WTC11 (cell line): ENCODE data around the gene FYN.

Experiments
- CREM ChIP-seq: sonication (generic); formaldehyde crosslinking; IDR thresholded peaks from 2 replicates; pipeline ENCODE4 v1.8.1; 2022; ENCODE audit warnings: mild to moderate bottlenecking, missing genetic modification reagents, moderate library complexity
- RORB ChIP-seq: fragments of 250-450 bp; sonication (Bioruptor Pico); IDR thresholded peaks from 2 replicates; pipeline ENCODE4 v1.9.0; 2021; ENCODE audit warnings: mild to moderate bottlenecking
- SOX15 ChIP-seq: fragments of 250-450 bp; sonication (Bioruptor Pico); IDR thresholded peaks from 2 replicates; pipeline ENCODE4 v1.9.0; 2021; ENCODE audit warnings: mild to moderate bottlenecking
- SP1 ChIP-seq: sonication (generic); formaldehyde crosslinking; conservative IDR thresholded peaks from 2 replicates; pipeline ENCODE4 v1.8.1; 2022; ENCODE audit warnings: missing genetic modification reagents
- TEAD4 ChIP-seq: sonication (generic); formaldehyde crosslinking; IDR thresholded peaks from 2 replicates; pipeline ENCODE4 v1.8.0; 2022; ENCODE audit warnings: mild to moderate bottlenecking, missing genetic modification reagents
- ZNF121 ChIP-seq: sonication (generic); formaldehyde crosslinking; IDR thresholded peaks from 2 replicates; pipeline ENCODE4 v1.8.0; 2023; ENCODE audit warnings: missing genetic modification reagents
- ZNF416 ChIP-seq: fragments of 250-450 bp; sonication (Bioruptor Pico); IDR thresholded peaks from 2 replicates; pipeline ENCODE4 v1.9.0; 2021; ENCODE audit warnings: mild to moderate bottlenecking, inconsistent platforms
- TF ChIP-seq, protein P1 (sequence below): fragments of 200-600 bp; IDR thresholded peaks from 2 replicates; pipeline ENCODE4 v1.8.0; 2022; ENCODE audit warnings: antibody characterized with exemption
- TF ChIP-seq, protein P2 (sequence below): sonication (generic); formaldehyde crosslinking; IDR thresholded peaks from 2 replicates; pipeline ENCODE4 v1.8.1; 2023; ENCODE audit warnings: mild to moderate bottlenecking, moderate library complexity, missing genetic modification reagents
- TF ChIP-seq, protein P3 (sequence below): sonication (generic); formaldehyde crosslinking; conservative IDR thresholded peaks from 2 replicates; pipeline ENCODE4 v1.8.1; 2022; ENCODE audit warnings: mild to moderate bottlenecking, missing genetic modification reagents
- TF ChIP-seq, protein P4 (sequence below): fragments of 250-450 bp; sonication (Bioruptor Pico); IDR thresholded peaks from 2 replicates; pipeline ENCODE4 v2.1.2; 2022; ENCODE audit warnings: mild to moderate bottlenecking, moderate library complexity

DNA sequence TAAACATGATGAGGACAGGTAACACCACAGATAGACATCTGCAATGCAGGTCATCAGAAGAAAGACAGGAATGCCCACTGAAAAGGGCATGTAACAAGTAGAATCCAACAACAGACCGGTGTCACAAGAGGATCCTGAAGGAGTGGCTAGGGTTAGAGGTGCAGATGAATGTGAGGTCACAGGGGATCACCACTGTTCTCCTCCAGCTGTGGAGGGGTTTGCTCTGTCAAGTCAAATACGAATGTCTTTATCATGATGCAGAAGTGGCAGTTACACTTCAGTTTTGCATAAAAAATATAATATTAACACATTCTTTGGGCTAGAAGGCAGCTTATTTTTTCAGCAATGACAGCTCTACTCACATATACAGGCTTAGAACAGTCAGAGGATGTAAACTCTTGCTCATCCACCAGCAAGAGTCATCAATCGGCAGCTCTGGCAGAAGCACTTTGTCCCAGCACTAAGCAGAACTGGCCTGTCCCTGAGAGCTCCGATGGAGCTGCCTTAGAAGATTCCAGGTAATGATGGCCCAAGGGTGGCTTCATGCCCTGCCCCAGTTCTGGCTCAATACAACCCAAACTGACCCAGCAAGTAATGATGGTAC is 137.1 kb downstream of the FYN start:
- TF ChIP-seq, protein P1, sequence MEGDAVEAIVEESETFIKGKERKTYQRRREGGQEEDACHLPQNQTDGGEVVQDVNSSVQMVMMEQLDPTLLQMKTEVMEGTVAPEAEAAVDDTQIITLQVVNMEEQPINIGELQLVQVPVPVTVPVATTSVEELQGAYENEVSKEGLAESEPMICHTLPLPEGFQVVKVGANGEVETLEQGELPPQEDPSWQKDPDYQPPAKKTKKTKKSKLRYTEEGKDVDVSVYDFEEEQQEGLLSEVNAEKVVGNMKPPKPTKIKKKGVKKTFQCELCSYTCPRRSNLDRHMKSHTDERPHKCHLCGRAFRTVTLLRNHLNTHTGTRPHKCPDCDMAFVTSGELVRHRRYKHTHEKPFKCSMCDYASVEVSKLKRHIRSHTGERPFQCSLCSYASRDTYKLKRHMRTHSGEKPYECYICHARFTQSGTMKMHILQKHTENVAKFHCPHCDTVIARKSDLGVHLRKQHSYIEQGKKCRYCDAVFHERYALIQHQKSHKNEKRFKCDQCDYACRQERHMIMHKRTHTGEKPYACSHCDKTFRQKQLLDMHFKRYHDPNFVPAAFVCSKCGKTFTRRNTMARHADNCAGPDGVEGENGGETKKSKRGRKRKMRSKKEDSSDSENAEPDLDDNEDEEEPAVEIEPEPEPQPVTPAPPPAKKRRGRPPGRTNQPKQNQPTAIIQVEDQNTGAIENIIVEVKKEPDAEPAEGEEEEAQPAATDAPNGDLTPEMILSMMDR, result no peak
- TF ChIP-seq TEAD4 (CRISPR knock-in tag) (no peak), ZNF121 (CRISPR knock-in tag) (no peak), CREM (no peak), SOX15 (CRISPR knock-in tag) (no peak), RORB (CRISPR knock-in tag) (no peak), ZNF416 (CRISPR knock-in tag) (no peak), SP1 (CRISPR knock-in tag) (no peak)
- TF ChIP-seq, protein P2, sequence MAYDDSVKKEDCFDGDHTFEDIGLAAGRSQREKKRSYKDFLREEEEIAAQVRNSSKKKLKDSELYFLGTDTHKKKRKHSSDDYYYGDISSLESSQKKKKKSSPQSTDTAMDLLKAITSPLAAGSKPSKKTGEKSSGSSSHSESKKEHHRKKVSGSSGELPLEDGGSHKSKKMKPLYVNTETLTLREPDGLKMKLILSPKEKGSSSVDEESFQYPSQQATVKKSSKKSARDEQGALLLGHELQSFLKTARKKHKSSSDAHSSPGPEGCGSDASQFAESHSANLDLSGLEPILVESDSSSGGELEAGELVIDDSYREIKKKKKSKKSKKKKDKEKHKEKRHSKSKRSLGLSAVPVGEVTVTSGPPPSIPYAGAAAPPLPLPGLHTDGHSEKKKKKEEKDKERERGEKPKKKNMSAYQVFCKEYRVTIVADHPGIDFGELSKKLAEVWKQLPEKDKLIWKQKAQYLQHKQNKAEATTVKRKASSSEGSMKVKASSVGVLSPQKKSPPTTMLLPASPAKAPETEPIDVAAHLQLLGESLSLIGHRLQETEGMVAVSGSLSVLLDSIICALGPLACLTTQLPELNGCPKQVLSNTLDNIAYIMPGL (CRISPR knock-in tag), result no peak
- TF ChIP-seq, protein P3, sequence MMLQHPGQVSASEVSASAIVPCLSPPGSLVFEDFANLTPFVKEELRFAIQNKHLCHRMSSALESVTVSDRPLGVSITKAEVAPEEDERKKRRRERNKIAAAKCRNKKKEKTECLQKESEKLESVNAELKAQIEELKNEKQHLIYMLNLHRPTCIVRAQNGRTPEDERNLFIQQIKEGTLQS (CRISPR knock-in tag), result no peak
- TF ChIP-seq, protein P4, sequence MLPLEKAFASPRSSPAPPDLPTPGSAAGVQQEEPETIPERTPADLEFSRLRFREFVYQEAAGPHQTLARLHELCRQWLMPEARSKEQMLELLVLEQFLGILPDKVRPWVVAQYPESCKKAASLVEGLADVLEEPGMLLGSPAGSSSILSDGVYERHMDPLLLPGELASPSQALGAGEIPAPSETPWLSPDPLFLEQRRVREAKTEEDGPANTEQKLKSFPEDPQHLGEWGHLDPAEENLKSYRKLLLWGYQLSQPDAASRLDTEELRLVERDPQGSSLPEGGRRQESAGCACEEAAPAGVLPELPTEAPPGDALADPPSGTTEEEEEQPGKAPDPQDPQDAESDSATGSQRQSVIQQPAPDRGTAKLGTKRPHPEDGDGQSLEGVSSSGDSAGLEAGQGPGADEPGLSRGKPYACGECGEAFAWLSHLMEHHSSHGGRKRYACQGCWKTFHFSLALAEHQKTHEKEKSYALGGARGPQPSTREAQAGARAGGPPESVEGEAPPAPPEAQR (CRISPR knock-in tag), result no peak
